ENCODE data around the gene SKA3.

The SKA3 gene

DNA sequence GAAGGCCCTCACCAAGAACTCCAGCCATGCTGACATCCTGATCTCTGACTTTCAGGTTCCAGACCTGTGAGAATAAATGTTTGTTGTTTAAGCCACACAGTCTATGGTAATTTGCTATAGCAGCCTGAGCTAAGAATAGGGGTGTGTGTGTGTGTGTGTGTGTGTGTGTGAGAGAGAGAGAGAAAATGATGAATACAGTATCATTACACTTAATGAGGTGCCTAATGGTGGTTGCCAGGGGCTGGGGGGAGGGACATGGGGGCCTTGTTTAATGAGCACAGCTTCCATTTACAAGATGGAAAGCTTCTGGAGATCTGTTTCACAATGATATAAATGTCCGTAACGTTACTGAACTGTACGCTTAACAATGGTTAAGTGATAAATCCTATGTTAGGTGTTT, 61.1 kb downstream of the SKA3 start:
- no peak for DNase-seq (ENCODE audit: low read depth)

DNA sequence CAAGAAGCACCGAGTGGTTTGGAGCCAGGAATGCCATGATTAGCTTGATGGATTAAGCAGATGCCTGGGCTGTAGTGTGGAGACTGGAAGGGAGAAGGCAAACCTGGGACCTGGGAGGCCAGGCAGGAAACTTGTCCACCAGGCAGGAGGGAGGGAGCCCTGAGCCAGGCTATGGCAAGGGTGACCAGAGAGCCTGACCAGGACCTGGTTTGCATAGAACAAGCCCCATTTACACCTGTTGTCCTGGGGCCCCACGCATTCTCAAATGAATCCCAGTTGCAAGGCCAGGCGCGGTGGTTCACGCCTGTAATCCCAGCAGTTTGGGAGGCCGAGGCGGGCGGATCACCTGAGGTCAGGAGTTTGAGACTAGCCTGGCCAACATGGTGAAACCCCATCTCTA, 64.8 kb downstream of the SKA3 start:
- no peak for DNase-seq (ENCODE audit: low read depth)

DNA sequence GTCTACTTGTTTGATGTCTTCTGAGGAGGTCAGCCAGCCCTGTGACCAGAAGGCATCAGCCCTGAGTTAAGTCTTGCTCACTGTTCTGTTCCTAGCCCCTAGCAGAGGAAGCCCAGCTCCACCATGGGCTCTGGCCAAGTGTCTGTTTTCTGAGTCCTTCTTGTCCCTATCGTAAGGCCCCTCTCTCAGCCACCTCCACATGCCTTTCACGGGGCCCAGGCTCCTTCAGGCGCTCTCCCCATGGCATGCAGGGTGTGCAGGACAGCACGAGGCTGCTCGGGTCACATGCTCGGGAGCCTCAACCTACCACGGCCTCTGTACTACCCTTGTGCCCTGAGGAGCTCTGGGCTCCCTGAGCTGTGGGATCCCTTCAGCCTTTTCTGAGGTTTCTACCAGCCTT, 67.2 kb downstream of the SKA3 start:
- no peak for DNase-seq (ENCODE audit: low read depth)

- DNase-seq (ENCODE audit: low read depth) = peak; percentile 39
Observed at GRCh38 chr13:21106089-21106488, 70.3 kb downstream of the SKA3 start.

DNA sequence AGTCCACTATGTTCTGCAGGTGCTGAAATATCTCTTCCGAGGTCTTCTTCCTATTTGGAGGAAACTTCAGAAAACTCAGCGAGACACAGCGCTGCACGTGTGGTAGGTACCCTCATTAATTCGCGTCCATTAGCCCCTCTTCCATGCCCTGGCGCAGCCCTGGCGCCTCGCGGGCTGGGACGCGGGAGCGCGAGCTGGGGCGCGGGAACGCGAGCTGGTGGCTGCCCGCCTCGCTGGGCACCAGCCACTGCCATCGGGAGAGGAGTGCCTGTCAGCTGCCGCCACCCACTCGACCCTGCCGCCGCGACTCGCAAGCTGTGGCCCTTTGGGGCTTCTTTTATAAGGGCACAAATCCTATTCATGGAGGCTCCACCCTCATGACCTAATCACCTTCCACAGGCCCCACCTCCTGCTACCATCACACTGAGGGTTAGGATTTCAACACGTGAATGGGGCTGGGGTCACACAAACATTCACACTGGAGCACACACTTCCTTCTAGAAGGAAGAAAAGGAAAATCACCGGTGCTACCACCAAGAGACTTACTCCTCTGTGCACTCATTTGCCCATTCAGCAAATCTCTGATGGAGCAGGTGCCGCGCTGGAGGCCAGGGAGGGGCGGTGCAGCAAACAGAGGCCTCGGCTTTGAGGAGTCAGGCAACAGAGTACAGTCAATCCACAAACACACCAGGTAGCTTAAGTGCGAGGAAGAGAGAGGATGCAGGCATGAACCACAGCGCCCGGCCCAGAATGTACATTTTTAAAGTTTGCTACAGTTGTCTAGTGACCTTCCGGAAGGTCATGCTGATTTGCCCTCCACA, 71.9 kb downstream of the SKA3 start:
- no peak for DNase-seq (ENCODE audit: low read depth)
